ENCODE data around the gene ARID1B. TPM values are rescaled to one million over a fixed set of nuclear protein-coding genes. Genes with fewer than 3 reads are reported as not detected.

ARID1B gene
- total RNA-seq, 1 donor from 2014 or later, result 43.4 TPM

DNA sequence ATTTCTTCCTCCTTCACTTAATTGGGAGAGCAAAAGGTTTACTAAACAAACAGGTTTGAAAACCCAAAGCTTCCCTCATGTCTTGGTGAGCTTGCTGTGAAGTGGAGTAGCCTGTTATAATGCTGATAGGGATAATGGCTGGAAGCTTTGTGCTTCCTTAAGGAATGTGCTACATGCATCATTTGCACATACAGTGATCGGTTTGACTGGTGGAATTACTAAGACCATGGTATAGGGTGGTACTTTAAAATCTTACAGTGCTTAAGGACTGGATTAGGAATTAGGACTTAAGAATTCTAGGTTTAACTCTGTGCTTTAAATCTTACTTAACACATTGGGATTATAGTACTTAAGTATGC lies 75.7 kb downstream of the ARID1B start:
- H3K4me3 ChIP-seq, result peak overlapping the region; percentile 6
- H3K27ac ChIP-seq (replicated peaks), result peak overlapping the region; percentile 76

DNA sequence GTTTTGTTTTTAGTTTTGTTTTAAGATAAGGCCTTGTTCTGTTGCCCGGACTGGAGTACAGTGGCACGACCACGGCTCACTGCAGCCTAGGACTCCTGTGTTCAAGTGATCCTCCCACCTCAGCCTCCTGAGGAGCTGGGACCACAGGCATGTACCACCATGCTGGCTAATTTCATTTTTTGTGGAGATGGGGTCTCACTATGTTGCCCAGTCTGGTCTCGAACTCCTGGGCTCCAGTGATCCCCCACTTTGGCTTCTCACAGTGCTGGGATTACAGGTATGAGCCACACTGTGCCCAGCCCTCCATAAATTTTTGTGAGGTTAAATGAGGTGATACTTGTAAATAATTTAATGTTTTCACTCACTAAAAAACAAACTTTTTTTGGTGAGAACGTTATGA lies 76.6 kb downstream of the ARID1B start:
- TF ChIP-seq, protein P1, sequence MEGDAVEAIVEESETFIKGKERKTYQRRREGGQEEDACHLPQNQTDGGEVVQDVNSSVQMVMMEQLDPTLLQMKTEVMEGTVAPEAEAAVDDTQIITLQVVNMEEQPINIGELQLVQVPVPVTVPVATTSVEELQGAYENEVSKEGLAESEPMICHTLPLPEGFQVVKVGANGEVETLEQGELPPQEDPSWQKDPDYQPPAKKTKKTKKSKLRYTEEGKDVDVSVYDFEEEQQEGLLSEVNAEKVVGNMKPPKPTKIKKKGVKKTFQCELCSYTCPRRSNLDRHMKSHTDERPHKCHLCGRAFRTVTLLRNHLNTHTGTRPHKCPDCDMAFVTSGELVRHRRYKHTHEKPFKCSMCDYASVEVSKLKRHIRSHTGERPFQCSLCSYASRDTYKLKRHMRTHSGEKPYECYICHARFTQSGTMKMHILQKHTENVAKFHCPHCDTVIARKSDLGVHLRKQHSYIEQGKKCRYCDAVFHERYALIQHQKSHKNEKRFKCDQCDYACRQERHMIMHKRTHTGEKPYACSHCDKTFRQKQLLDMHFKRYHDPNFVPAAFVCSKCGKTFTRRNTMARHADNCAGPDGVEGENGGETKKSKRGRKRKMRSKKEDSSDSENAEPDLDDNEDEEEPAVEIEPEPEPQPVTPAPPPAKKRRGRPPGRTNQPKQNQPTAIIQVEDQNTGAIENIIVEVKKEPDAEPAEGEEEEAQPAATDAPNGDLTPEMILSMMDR (IDR thresholded peaks at IDR 0.05; ENCODE audit: borderline replicate concordance), result no peak
- intact Hi-C loops (cut with micrococcal nuclease), result no loop called here
- H3K36me3 ChIP-seq, result no peaks in the 10 kb centered on the region
- peak overlapping the region; percentile 76 for H3K27ac ChIP-seq (replicated peaks)
- H3K9me3 ChIP-seq (replicated peaks), result no peaks in the 10 kb centered on the region
- peaks cover 98% of the 10 kb centered on the region for H3K4me1 ChIP-seq
- DNase-seq, result no peak
- H3K27me3 ChIP-seq (ENCODE audit: low read depth), result no peaks in the 10 kb centered on the region
- no peak overlapping the region for H3K4me3 ChIP-seq

More for the DNA sequence above, 75.7 kb downstream of the ARID1B start:
- intact Hi-C loops (cut with micrococcal nuclease), result no loop called here
- no peaks in the 10 kb centered on the region for H3K27me3 ChIP-seq (ENCODE audit: low read depth)
- peaks cover 98% of the 10 kb centered on the region for H3K4me1 ChIP-seq
- DNase-seq, result no peak
- TF ChIP-seq, protein P1 (IDR thresholded peaks at IDR 0.05; ENCODE audit: borderline replicate concordance), result no peak
- no peaks in the 10 kb centered on the region for H3K9me3 ChIP-seq (replicated peaks)
- no peaks in the 10 kb centered on the region for H3K36me3 ChIP-seq

DNA sequence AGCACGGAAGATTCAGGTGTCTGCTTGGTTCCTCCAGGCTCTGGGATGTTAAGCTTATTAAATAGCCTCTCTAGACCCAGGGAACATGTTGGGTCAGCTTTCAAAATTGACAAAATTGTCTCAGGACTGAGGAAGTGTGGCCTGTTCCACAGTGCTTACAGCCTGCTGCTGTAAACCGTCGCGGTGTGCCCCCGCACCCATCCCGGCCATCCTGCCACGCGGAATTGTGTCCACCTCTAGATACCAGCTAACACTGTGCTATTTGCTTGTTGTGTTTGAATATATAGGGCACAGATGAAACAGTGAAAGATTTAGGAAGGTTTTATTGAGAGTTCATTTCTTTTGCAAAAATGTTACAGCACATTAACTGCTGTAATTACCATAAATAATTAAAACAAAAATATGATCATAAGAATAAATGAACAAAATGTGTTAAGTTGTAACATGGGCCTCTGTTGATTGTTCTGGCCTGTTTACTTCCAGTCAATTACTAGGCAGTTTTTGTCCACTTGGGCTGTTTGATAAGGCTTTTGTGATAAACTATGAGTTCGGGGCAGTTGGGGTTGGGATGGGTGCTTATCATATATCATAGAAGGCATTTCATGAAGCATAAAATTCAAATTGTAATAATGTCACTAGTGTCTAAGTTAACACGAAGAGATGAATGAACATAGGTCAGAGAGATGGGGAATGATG lies 77.4 kb downstream of the ARID1B start:
- Histone ChIP-seq H3K27me3 (ENCODE audit: low read depth) (no peaks in the 10 kb centered on the region), H3K9me3 (replicated peaks) (no peaks in the 10 kb centered on the region), H3K36me3 (no peaks in the 10 kb centered on the region), H3K4me3 (no peak overlapping the region), H3K4me1 (peaks cover 98% of the 10 kb centered on the region), H3K27ac (replicated peaks) (no peak overlapping the region)
- intact Hi-C loops (cut with micrococcal nuclease), result no loop called here
- TF ChIP-seq, protein P1 (IDR thresholded peaks at IDR 0.05; ENCODE audit: borderline replicate concordance), result no peak
- no peak for DNase-seq

GRCh38 chr6:156857573-156857972 lies 80.4 kb downstream of the ARID1B start:
- no peak overlapping the region for H3K27ac ChIP-seq (replicated peaks)
- TF ChIP-seq, protein P1 (IDR thresholded peaks at IDR 0.05; ENCODE audit: borderline replicate concordance), result no peak
- DNase-seq, result no peak
- peaks cover 98% of the 10 kb centered on the region for H3K4me1 ChIP-seq
- no peaks in the 10 kb centered on the region for H3K9me3 ChIP-seq (replicated peaks)
- intact Hi-C loops (cut with micrococcal nuclease), result no loop called here
- no peaks in the 10 kb centered on the region for H3K27me3 ChIP-seq (ENCODE audit: low read depth)
- H3K4me3 ChIP-seq, result no peak overlapping the region
- no peaks in the 10 kb centered on the region for H3K36me3 ChIP-seq

DNA sequence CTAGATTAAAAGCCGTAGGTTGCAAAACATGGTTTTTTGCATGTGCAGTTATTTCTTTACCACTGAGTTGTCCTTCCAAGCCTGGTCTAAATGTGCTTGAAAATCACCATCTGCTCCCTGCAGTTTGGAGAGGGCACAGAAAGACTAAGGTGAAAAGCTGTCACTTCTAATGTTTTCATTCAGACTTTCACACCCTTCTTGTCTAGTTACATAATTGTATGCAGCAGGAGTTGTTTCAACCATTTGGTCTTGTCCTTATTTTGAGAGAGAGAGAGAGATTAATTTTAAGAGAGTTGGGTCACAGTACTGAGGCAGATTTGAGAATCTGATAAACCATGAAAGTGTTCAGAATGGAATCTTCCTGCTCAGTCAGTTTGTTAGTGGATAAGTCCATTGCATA lies 82.5 kb downstream of the ARID1B start:
- intact Hi-C loops (cut with micrococcal nuclease), result no loop called here
- DNase-seq, result no peak
- Histone ChIP-seq H3K9me3 (replicated peaks) (peaks cover 2% of the 10 kb centered on the region), H3K36me3 (no peaks in the 10 kb centered on the region), H3K4me3 (no peak overlapping the region), H3K27ac (replicated peaks) (no peak overlapping the region), H3K27me3 (ENCODE audit: low read depth) (no peaks in the 10 kb centered on the region), H3K4me1 (peaks cover 80% of the 10 kb centered on the region)
- TF ChIP-seq, protein P1 (IDR thresholded peaks at IDR 0.05; ENCODE audit: borderline replicate concordance), result no peak
